GM19324 (cell line): ENCODE results near the gene EFTUD2.

ENCODE experiments used
- ATAC-seq: cut with Tn5 transposase; IDR thresholded peaks from one replicate; pipeline ENCODE4 v1.9.1; 2021; ENCODE audit warnings: mild to moderate bottlenecking, moderate library complexity; ENCODE audit not compliant: unreplicated experiment, low FRiP score

The EFTUD2 gene

DNA sequence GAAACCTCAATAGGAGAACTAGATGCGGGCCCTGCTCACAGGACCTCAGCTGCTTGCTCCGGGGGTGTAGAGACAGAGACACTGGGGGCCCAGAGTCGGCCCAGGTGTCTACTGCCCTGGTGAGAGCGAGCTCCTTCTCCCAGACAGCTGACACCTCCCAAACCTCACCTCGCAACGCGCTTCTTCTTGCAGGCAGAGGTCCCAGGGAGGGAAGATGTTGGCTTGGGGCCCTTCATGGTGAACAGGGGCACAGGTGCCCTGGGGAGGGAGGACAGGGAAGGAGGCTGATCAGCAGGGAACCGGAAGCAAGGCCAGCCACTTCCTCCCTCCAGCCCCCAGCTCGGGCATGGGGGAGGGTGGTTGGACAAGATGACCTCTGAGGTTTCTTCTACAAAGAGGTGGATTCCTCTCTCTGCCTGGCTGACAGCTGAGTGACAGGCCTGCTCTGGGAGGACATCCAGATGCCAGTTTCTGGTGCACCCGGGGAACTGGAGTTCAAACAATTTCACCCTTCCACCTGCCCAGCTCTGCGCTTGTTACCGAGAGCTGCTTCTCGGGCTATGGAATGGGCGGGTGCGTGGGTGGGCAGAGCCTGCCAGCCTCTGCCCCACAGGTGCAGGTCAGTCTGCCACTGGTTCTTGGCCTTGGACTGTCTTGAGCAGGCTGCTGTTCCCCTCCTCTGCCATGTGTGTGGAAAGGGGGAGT lies 27.7 kb upstream of the EFTUD2 start:
- ATAC-seq = no peak

DNA sequence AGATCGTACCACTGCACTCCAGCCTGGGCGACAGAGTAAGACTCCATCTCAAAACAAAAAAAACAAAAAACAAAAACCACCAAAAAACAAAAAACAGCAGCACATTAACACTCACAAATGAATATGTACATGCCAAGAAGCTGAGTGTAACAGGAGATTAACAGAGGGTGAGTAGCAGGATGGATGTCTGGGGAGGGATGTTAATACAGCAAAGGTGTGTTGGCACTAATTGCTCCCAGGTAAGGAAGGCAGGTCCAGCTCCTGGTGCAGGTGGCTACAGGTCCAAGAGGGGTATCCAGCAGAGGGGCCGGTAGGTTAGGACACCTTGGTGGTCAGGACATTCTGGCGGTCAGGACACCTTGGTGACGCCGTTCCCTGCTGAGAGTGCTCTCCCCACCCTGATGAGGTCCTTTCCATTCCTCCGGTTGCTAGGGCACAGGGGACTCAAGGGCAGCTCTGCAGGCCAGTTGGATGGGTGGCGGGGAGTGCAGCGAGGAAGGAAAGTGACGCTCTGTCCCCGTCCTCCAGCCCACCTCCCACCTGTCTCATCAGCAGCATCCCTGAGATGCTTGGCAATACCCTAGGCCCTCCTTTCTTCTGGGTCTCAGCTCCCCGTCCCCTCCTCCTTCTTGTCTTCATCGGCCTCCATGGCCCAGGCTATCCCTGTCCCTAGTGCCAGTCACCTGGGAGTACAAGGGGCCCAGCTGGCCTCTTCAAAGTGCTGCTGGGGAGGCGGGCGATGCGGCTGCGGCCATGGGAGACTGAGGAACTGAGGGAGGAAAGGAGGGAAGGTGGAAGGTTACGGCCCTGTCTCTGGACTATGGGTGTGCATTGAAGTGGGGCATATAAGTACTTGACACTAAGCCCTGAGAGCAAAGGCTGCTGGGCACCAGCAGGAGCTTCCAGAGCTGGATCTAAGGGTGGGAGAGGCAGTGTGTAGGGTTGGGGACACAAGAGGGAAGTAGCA lies 26.8 kb upstream of the EFTUD2 start:
- no peak for ATAC-seq

DNA sequence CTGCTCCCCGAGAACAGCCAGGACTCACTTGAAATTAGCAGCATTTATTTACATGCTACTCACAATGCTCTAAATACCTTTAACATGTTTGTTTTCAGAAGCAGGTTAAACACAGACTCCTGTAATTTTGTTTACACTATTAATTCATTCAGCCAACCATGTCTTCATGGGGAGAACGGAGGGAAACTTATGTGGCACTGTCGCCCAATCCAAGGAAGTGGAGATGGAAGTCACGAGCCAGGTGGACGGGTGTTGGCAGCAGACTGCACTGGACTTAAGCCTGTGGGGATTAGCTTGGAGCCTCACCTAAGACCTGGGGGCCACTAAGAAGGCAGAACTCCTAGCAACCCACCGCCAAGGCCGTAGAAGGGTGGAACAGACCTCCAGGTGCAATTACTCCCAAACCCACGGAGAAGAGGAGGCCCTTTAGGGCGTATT lies 24.9 kb upstream of the EFTUD2 start:
- no peak for ATAC-seq

GRCh38 chr17:44922746-44923470 lies 23.7 kb upstream of the EFTUD2 start:
- ATAC-seq = no peak

GRCh38 chr17:44922136-44922535 lies 22.9 kb upstream of the EFTUD2 start:
- no peak for ATAC-seq

DNA sequence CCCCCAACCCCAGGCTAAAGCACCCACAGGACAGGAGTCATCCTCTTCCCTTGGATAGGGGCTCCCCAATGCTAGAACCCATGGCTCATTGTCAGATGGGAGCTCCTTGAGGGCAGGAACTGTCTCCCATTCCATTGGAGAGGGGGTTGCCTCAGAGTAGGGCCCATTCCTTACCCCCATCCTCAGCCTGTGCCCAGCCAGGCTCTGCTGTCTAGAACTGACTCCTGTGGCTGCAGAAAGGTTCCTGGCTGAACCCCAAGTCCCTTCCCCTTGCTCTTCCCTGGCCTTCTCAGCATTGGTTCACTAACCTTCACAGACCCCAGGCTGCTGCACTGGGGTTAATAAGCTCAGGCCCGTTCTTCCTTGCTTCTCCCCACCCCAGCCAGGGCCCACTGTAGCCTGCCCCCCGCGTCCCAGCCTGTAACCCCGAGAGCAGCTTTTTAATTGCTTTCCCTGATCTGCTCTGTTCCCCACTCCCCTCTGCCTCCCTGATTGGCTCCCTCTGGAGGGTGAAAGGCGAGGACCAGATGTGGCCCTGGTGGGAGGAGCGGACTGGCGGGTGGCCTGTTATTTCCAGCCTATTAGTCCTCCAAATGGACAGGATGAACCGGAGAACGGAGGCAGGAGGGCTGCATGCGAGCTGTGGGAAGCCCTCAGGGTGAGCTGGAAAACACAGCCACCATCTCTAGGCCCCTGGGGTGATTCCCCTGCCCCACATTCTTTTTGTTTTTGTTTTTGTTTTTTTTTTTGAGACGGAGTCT lies 22.1 kb upstream of the EFTUD2 start:
- no peak for ATAC-seq

DNA sequence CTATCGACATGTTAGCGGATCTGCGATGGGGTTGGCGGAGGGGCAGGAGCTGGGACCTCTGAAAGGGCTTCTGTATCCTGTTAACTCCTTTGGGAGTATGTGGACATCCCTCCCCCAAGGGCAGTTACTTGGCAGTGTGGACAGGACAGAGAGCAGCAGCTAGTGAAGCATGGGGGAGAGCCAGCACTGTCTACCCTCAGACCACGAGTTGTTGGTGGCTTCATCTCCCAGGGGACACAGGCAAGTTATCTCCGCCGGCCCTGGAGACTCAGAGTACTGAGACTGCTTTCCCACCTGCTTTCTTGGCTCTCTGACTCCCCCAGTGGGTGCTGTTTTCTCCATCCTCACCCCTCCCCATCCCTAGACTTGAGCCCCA lies 21.3 kb upstream of the EFTUD2 start:
- ATAC-seq = no peak

DNA sequence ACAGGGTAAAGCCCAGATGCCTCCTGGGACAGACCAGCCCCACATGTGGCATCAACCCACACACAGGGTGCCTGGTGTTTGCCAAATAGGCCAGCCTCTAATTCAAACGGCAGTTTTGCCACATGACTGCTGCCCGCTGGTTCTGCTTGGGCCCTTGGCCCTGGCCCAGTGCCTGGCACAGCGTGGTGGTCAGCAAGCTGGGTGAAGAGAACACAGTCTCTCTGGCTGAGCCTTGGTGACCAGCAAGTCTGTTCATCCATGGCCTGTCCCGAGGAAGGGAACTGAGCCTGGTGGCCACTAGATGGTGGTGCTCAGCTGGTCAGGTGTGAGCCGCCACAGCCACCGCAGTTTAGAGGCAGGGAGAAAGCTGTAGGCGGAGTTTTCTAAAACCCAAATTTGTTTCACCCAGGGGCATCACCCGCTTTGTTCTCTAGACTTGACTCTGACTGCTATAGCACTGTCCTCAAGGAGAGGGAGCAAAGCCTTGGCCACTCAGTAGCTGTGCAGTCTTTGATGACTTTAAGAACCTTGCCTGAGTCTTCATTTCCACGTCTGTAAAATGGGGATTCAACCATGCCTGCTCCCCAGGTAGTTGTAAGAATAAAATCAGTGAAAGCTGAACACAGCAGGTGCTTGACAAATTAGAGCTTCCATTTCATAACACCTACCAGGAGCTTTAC lies 20.8 kb upstream of the EFTUD2 start:
- ATAC-seq = no peak

DNA sequence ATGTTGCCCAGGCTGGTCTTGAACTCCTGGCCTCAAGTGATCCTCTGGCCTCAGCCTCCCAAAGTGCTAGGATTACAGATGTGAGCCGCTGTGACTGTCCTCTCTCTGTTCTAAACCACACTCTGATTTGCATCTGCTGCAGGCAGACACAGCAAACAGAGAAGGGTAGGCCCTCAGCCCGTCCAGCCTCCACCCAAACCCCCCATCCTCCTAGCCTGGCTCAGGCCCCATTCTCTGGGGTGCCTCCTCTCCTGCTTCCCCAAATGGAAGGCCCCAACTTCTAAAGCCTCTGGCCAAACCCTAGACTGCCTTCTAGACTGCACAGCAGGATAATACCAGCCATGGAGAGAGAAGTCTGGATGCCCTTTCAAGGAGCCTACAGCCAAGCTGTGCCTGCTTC lies 20.2 kb upstream of the EFTUD2 start:
- ATAC-seq = no peak

DNA sequence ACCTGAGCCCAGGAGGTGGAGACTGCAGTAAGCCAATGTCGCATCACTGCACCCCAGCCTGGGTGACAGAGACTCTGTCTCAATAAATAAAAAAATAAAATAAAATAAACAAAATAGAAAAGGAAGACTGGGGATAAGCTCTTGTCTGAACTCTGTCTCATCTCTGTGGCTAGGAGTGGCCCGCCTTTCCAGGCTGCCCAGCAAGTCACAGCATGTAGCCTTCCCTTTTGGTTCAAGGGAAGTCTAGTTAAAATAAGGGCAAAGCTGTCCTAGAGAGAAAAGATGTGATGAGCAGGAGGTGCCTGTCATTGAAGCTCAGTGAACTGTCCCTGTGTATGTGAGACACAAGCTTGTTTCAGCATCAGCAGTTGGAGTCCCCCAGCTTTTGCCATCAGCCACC lies 18.8 kb upstream of the EFTUD2 start:
- ATAC-seq = no peak

DNA sequence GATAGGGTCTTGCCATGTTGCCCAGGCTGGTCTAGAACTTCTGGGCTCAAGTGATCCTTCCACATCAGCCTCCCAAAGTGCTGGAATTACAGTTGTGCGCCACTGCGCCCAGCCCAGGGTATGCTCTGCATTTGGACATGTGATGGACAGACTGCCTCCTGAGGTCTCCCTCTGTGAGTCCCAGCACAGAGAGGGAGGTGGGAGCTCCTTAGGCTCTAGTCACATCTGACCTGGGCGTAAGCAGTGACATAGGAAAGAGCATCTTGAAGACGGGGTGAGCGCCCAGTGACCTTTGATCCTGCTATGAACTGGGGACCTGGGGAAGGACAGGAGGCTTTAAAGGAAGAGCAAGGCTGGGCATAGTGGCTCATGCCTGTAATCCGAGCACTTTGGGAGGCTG lies 18.2 kb upstream of the EFTUD2 start:
- no peak for ATAC-seq

DNA sequence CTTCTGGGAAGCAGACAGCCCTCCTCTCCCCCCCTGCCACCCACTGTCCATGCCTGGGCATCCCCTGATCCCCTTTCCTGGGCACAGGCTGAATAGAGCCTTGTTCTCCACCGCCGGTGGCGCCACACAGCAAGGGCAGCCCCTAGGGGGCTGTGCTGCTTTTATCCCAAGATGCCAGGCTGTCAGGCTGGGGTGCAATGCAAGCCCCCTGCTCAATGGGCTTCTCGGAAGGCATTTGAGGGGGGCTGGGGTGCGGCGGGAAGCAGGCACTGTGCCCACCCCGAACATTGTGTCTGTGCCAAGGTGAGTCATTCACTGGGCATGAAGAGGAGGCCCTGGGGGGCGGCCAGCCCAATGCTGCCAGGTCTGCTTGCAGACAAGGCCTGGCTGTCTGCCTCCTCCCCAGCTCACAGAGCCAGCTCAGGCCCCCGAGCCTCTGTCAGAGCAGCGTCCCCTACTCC lies 17.6 kb upstream of the EFTUD2 start:
- no peak for ATAC-seq

- ATAC-seq = no peak
These were observed 16.9 kb upstream of the EFTUD2 start for GRCh38 chr17:44915862-44916780.

DNA sequence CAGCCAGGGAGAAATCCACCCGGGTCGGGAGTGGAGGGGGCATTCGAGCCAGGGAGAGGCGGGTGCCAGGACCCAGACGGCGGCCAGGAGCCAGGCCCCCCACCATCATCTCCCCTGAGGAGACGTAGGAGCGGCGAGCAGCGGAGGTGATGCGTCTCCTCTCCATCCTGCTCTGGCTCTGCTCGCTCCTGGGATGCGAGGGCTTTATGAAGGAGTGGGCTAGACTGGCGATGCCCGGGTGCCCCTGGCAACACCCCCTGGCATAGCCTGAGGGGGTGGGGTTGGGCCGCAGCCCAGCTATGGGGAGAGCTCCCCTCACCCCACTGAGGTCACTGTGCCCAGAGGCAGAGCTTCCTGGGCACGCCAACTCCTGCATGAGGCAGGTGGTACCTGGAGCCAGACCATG lies 16.1 kb upstream of the EFTUD2 start, which contains the start of gene GFAP:
GFAP (minus strand) TSS at position 180 of the 406 bp plus-strand sequence; CDS start at position 166, 14 bp downstream.
- ATAC-seq = no peak

- no peak for ATAC-seq
These were observed 15.5 kb upstream of the EFTUD2 start for GRCh38 chr17:44914698-44915271.

GRCh38 chr17:44914148-44914547 lies 14.9 kb upstream of the EFTUD2 start:
- no peak for ATAC-seq

- ATAC-seq = no peak
These were observed 14.4 kb upstream of the EFTUD2 start for GRCh38 chr17:44913676-44914075.
